ENCODE results near the gene CCDC117. TPM values are rescaled to one million over a fixed set of nuclear protein-coding genes. Genes with fewer than 3 reads are reported as not detected.
A peak's percentile ranks its signal among the peaks of the same experiment; 100 is the strongest.

Gene CCDC117
- total and polyA plus RNA-seq, 12 donors, result 5.9 to 15.0 (median 11.2) TPM

- H3K9me3 ChIP-seq, result no peaks in the 10 kb centered on the region
- intact Hi-C loops (cut with DNase I), result loop anchor here in 1 of 10 donors (5.0 kb wide), 1 partner anchor 101 kb away; no protein-coding TSS in a partner anchor
- ATAC-seq, result no peak
- no peak for DNase-seq
- no peak overlapping the region for H3K4me3 ChIP-seq
- H3K27me3 ChIP-seq, result no peaks in the 10 kb centered on the region
- 60 to 66% methylated on average over 5 of the region's 5 CpGs for WGBS, 2 donors
- no peak for TF ChIP-seq CTCF (IDR thresholded peaks at IDR 0.05)
- H3K27ac ChIP-seq, result peak overlapping the region in 2 of 10 donors; percentile 27 to 33
- H3K36me3 ChIP-seq, result peaks cover 0 to 70% (median 33%) of the 10 kb centered on the region in 9 donors
- H3K4me1 ChIP-seq, result peaks cover 10 to 75% (median 47%) of the 10 kb centered on the region in 9 donors
Observed at GRCh38 chr22:28795932-28796856, 23.7 kb downstream of the CCDC117 start.

GRCh38 chr22:28798810-28799605, 26.5 kb downstream of the CCDC117 start:
- Histone ChIP-seq H3K9me3 (no peaks in the 10 kb centered on the region), H3K36me3 (peaks cover 0 to 52% (median 33%) of the 10 kb centered on the region in 9 donors), H3K4me3 (peak overlapping the region; percentile 39 to 96 (median 88)), H3K27me3 (no peaks in the 10 kb centered on the region), H3K4me1 (peaks cover 14 to 75% (median 63%) of the 10 kb centered on the region in 9 donors), H3K27ac (peak overlapping the region; percentile 93 to 100 (median 100))
- no peak for TF ChIP-seq CTCF (IDR thresholded peaks at IDR 0.05)
- DNase-seq, result peak in 1 of 2 donors; percentile 35
- ATAC-seq, result peak in 6 of 8 donors; percentile 13 to 54 (median 40)
- intact Hi-C loops (cut with DNase I), result loop anchor here in 1 of 10 donors (5.0 kb wide), 1 partner anchor 98 kb away; no protein-coding TSS in a partner anchor
- 5 to 7% methylated on average over 7 of the region's 7 CpGs for WGBS, 2 donors

- no peak for TF ChIP-seq CTCF (IDR thresholded peaks at IDR 0.05)
- DNase-seq (peak; percentile 71 to 78), ATAC-seq (peak; percentile 79 to 92 (median 88))
- peak overlapping the region; percentile 93 to 100 (median 100) for H3K27ac ChIP-seq
- H3K4me3 ChIP-seq, result peak overlapping the region; percentile 39 to 96 (median 88)
- H3K27me3 ChIP-seq, result no peaks in the 10 kb centered on the region
- H3K9me3 ChIP-seq, result no peaks in the 10 kb centered on the region
- intact Hi-C loops (cut with DNase I), result loop anchor here in 2 of 10 donors (1.0 to 5.0 kb wide), 2 partner anchors 57 to 98 kb away; partner anchors contain the start of gene HSCB (in 1 of the 2)
- H3K36me3 ChIP-seq, result peaks cover 0 to 52% (median 27%) of the 10 kb centered on the region in 9 donors
- WGBS, 2 donors, result 1% methylated on average over 31 of the region's 31 CpGs
- peaks cover 14 to 69% (median 59%) of the 10 kb centered on the region in 9 donors for H3K4me1 ChIP-seq
Observed at GRCh38 chr22:28799606-28800307, 27.3 kb downstream of the CCDC117 start.
